GM21423 (cell line): Measurements from ENCODE around the gene DYNLL1.
"Not testable (repeated sequence)": the region's sequence is repeated elsewhere in the genome, so short reads cannot be mapped to it uniquely, and the experiment has no call there.

Experiments used
- ATAC-seq: cut with Tn5 transposase; IDR thresholded peaks from one replicate; pipeline ENCODE4 v1.9.1; 2021; ENCODE audit warnings: mild to moderate bottlenecking, moderate library complexity; ENCODE audit not compliant: unreplicated experiment

The DYNLL1 gene

GRCh38 chr12:120495731-120496412 is at the start of gene DYNLL1:
DYNLL1 (plus strand) TSS chr12:120496113; CDS start chr12:120496422, 309 bp downstream.
- peak; percentile 97 for ATAC-seq

DNA sequence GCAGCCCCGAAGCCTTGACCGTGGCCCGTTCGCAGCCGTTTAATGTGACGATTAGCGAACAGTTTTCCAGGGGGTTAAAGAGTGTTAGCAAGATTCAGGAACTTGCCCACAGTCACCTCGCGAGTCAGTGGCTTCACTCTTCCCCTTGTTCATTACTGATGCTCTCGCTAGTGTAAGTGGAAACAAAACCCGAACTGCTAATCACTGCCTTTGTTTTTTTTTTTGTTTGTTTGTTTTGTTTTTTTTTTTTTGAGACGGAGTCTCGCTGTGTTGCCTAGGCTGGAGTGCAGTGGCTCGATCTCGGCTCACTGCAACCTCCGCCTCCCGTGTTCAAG is 49.1 kb upstream of the DYNLL1 start:
- ATAC-seq, result not testable (repeated sequence)

DNA sequence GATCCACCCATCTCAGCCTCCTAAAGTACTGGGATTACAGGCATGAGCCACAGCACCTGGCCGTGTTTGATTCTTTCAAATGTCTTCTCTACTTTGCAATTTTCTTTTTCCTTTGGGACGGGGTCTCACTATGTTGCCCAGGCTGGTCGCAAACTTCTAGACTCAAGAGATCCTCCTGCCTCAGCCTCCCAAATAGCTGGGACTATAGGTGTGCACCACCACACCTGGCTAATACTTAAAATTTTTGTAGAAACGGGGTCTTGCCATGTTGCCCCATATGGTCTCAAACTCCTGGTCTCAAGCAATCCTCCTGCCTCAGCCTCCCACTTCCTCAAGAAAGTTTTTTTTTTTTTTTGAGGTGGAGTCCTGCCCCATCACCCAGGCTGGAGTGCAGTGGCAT is 47.9 kb upstream of the DYNLL1 start:
- ATAC-seq, result no peak

DNA sequence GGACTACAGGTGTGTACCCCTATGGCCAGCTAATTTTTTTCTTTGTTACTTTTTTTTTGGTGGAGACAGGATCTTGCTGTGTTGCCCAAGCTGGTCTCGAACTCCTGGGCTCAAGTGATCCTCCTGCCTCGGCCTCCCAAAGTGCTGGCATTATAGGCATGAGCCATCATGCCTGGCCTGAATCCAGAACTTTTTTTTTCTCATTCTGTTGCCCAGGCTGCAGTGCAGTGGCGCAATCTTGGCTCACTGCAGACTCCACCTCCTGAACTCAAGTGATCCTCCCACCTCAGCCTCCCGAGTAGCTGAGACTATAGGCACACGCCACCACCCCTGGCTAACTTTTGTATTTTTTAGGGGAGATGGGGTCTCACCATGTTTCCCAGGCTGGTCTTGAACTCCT is 43.4 kb upstream of the DYNLL1 start:
- not testable (repeated sequence) for ATAC-seq

- no peak for ATAC-seq
Observed at GRCh38 chr12:120453060-120453750, 42.7 kb upstream of the DYNLL1 start.

GRCh38 chr12:120453977-120454376 is 41.9 kb upstream of the DYNLL1 start:
- ATAC-seq, result no peak

GRCh38 chr12:120455302-120455701 is 40.6 kb upstream of the DYNLL1 start:
- ATAC-seq, result no peak

GRCh38 chr12:120457133-120457532 is 38.8 kb upstream of the DYNLL1 start:
- ATAC-seq, result no peak

DNA sequence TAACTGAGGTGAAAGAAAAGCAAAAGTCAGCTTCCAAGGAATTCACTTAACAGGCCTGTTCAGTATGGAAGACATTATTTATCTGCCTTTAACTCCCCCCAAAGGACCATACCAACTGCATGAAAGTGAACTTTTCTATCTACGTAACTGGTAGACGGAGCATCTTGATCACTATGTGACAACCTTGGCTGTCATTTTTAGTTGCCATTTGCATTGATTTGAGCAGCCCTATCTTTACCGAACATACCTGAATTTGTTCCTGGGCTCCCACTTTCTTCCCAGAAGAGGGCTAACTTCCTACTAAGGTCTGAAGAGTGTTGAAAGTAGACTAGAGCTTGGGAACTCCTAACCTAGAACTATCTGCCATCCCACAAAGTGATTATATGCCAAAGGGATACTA is 35.8 kb upstream of the DYNLL1 start:
- no peak for ATAC-seq

DNA sequence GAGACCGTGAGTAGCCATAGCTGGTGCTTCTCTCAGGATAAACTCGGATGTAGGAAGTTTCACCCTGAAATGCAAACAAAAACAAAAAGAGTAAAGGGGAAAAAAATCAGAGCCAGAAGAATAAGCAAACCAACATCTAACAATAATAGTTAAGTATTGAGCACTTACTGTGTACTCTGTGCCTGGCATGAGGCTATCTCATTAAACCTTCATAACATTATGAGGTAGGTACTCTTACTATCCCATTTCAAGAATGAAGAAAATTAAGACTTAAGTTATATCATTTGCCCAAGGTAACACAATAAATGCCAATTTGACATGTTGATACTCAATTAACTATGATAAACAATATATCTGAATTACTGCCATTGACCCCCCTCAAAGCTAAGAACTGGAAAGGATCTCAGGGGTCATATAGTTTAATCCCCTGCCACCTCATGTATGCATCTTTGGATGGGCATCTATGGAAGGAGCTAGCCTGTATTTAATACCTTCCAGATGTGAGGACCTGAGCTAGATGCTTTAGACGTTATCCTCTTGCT is 33.7 kb upstream of the DYNLL1 start:
- no peak for ATAC-seq

DNA sequence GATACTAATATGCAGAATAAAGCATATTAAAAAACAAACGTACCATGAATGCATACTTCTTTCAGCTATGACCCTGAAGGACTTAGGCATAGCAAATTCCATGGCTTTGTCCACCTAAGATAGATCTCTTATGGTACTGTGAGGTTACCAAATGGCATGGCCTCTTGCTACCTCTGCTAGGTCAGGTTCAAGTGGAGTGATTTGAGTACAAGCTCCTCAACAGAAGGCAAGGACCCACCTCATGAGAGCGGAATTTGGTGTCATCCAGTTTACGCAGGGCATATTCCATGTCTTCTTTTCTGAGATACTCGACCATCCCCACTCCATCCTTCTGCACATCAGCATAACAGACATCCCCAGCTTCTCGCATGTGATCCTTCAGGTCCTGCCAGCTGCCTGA is 32.2 kb upstream of the DYNLL1 start:
- no peak for ATAC-seq

- ATAC-seq, result no peak
Observed at GRCh38 chr12:120465756-120466155, 30.2 kb upstream of the DYNLL1 start.

- no peak for ATAC-seq
Observed at GRCh38 chr12:120466560-120467315, 29.2 kb upstream of the DYNLL1 start.

- no peak for ATAC-seq
Observed at GRCh38 chr12:120467439-120467838, 28.5 kb upstream of the DYNLL1 start.

- no peak for ATAC-seq
Observed at GRCh38 chr12:120468325-120468820, 27.5 kb upstream of the DYNLL1 start.

DNA sequence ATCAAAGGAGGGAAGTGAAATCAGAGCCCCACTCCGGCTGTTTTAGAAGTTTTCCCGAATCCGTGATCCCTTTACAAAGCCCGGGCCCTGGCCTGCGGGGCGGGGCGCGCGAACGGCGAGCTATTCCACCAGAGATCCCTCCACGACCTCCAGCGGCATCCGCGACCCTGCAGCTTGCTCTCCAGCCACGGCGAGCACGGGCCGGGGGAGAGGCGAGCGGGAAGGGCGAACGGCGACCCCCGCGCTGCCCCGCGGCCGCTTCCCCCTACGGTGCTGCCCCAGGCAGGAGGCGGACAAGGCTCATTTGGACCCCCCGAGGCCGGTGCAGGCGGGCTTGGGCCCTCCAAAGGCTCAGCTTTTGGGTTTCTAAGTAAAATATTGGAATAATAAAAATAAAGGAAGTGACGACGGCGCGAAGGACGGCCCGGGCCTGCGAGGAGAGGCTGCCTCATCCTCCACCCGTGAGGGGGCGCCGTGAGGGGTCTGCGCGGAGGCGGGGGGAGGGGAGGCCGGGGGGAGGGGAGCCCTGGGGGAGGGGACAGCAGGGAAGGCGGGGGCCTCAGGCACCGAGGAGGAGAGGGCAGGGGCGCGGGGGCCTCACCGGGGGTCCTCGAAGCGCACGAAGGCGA is 27.0 kb upstream of the DYNLL1 start:
- peak; percentile 33 for ATAC-seq

GRCh38 chr12:120469450-120470149 is 26.3 kb upstream of the DYNLL1 start, which contains the start of gene SRSF9:
SRSF9 (minus strand) TSS chr12:120469748; CDS start chr12:120469609, 139 bp downstream.
- ATAC-seq, result peak; percentile 82

GRCh38 chr12:120470150-120470784 is 25.6 kb upstream of the DYNLL1 start:
- peak; percentile 8 for ATAC-seq

DNA sequence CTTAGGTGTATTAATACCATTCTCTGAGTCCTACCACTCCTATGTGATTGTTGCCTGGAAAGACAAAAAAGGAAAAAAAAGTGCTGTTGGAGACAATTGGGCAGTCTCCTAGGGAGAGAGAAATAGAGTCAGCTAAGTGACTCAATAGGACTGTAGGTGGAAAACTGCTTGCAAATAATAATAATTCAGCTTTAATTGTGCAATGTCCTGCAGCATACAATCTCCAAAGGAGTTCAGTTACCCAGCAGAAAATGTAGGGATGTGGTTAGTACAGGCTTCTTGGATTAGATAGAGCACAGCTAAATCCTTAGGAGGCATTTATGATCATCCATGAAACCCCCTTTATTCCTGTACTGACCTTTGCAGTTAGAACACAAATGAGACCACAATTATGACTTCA is 23.4 kb upstream of the DYNLL1 start:
- ATAC-seq, result no peak
